Endometrium (tissue), 2 donors: ENCODE data around the gene PITPNB.

Experiments
- FAIRE-seq: peaks from 2 replicates; lab custom pipeline; 2012; peaks lifted over from hg19 to GRCh38; lab: Jason Lieb, UNC
- donor health status: control.
- donor health status: control.

Gene PITPNB

DNA sequence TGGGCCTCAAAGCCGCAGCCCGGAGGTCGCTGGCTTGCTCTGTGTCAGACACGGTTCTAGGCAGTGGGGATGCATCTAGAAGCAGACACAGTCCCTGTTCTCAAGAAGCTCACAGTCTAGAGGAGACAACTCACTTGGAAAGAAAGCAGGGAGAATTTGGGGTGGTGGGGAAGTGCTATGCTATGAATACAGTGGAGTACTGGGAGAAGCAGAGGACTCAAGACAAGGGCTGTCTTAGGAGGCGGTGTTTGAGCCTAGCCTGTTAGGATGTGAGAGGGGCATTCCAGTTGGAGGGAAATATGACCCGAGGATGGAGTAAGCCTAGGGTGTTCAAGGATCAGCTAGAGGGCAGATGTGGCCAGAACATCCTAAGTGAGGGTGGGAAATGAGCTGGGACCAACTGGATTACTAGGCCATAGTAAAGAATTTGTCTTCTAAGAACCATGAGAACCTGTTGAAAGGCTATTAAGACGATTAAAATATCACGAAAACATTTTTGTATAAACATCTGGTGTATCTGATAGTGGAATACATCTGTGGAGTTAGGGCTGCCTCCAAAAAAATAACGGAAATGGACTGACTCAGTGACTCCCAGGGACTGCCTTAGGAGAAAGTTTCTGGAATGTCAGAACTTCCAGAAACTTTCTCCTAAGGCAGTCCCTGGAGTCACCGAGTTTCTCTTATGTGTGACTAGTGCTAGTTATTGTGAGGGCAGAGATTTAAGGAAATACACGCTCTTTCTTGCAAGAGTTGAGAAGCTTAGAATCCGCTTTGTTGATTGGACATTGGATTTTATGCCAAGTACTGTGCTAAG is 1.1 kb upstream of the PITPNB start:
- no peak for FAIRE-seq

DNA sequence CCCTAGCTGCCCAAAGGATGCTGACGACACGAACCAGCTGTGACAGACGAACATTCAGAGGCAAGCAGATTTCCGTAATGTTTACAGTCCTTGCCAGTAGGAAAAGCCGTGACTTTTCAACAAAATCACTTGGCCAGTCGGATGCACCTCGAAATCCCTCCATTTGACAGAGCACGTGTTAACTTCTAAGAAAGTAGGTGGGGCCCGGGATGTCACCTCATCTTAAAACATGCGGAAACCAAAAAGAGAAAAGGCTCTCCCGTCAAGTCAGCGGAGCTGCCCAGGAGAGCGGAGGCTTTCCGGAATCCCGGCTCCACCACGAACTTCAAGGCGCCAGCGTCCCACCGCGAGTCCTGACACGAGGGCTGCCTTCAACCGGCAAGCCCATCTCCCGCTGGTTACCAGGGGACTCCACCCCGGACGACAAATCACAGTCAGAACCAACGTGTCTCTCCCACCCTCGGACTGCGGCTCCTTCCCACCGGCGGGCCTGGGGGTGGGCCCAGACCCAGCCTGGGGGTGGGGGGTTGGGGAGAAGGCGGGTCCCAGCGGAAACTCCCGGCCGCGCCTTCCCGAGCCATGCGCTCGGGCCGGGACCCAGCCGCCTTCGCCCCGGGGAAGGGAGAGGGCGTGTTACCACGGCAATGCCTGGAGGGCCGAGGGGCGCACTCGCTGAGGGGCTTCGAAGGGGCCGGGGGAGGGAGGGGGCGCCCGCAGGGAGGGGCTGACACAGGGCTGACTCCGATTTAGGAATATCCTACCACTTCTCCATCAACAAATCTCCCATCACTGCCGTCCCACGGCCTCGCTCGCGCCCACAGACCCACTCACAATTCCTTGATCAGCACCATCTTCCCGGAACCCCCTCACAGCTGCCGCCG is 475 bp downstream of the PITPNB start:
- FAIRE-seq, result no peak

DNA sequence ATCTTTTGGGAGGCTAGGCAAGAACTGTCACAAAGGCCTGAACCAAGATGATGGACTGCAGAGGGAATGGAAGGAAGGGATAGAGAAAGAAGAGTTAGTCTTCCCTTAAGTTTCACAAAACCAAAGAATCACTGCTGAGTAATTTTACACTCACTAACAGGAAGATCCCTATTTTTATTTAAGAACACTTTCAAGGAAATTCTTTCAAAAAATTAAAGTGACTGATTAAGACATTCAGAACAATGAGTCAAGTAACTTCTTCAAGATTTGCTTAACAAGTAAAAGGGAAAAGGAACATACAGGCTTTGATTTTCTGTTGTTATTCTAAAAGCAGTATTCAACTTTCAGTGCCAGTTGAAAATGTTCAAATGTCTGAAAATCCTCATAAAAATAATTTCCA is 3.1 kb downstream of the PITPNB start:
- FAIRE-seq, result no peak

DNA sequence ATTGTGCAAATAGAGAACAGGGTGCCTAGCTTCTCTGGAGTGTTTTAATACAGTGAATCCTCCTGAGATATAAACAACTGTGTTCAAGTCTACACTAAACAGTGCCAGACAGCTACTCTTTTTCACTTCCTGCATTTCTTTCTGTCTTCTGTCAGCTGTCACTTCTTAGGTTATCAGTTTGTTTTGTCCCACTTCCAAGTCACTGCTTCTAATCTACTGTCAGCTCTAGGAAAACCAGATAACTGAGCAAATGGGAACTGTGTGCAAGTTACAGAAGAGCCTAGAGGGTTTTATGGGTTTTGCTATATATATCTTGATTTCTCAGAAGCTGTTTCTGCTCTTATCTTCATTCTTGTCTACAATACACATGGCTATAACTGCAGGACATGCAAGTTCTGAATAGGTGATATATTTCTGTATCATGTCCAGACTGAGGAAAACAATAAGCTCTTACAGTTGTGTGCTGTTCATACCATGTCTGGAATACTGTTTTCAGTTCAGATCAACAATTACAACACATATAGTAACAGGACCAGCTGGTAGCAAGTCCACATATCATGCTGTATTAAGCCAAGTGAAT is 5.8 kb downstream of the PITPNB start:
- FAIRE-seq, result no peak

DNA sequence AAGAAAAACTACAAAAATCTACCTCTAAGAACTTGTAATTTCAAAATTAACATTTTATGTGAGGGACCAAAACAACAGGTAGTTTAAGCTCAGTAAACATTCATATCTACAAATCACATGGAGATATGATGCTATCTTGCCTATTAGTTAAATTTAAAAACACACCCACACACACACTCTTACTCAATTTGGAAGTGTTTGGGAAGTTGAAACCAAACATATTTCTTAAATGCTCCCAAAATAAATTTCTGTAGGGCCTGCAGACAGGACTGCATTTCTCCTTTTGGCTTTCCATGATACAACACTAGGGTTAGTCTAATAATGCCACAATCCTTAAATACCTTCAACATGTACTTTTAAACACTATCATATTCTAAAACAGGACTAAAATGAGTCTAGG is 7.0 kb downstream of the PITPNB start:
- FAIRE-seq, result no peak

DNA sequence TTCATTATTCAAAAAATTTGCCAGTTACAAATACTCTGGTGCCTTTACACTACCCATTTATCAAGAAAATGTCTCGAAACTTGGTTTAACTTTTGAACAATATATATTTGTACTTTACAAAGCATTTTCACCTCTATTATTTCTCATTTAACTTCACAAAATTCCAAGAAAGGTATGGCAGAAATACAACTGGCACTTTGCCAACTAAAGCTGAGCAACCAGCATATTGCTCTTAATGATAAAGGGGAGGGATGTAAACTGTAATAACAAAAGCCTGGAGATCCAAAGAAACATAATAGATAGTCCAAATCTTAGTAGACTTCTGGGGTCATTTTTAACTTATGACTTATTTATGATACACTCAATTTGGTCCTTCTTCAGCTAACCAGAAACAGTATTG is 7.7 kb downstream of the PITPNB start:
- no peak for FAIRE-seq

DNA sequence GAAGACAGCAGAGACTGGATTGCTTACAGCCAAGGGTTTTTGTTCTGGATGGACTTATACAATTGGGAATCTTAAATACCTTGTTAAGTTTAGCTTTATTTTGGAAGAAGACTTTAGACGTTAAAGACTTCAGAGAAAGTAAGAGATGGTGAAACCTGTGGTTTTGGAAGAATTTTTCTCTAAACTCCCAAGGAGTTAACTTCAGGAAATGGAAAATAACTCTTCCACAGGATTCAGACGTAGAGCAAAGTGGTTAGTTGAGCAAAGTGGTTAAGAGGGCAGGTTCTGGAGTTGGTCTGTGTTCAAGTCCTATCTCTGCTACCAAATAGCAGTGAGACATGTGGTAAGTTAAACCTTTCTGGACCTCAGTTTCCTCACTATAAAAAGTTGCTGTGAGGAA is 12.8 kb downstream of the PITPNB start:
- FAIRE-seq, result no peak

DNA sequence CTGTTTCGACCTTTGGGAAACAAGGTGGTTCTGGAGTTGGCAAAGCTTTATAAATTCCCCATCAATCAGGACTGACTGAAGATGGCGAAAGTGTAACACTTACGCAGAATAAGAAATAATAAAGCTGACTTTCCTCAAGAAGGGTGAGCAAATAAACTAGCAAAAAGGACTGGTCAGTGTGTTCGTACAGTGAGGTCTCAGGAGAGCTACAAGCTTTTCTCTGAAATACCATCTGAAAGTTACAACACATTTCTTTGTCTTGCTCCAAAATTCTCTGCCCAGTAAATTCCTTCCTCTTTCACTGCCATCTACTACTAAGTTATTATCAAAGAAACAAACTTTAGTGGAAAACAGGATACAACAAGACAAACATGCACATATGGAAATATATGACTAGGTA is 13.4 kb downstream of the PITPNB start:
- FAIRE-seq, result no peak

DNA sequence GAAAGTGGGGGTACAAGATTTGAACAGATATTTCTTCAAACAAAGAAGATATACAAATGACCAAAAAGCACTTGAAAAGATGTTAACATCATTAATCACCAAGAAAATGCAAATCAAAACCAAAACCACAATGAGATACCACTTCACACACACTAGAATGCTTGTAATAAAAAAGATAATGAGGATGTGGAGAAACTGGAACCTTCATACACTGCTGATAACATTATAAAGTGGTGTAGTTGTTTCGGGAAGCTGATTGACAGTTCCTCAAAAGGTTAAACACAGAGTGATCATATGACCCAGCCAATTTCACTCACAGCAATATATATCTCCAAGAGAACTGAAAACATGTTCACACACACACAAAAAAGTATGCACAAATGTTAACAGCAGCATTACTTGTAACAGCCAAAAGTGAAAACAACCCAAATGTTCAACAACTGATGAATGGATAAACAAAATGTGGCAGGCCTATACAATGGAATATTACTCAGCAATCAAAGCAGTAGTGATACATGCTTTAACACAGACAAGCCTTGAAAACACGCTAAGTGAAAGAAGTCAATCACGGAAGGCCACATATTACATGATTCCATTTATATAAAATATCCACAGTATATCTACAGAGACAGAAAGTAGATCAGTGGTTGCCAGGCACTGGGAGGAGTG is 15.1 kb downstream of the PITPNB start:
- no peak for FAIRE-seq

DNA sequence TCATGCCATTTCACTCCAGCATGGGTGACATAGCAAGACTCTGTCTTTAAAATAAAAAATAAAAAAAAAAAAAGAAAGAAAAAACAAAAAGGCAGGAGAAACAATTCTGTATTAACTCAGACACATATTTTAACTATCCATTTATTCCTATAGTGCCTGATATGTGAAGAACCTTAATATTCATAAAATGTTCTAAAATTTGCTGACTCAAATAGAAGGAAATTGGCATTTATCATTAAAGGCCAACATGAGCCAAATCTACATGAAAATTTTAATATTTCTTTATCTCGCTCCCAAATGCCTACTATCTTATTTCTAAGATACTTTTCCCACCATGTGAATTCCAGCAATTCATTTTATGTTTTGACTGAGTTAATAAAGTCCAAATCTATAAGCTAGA is 18.9 kb downstream of the PITPNB start:
- no peak for FAIRE-seq

DNA sequence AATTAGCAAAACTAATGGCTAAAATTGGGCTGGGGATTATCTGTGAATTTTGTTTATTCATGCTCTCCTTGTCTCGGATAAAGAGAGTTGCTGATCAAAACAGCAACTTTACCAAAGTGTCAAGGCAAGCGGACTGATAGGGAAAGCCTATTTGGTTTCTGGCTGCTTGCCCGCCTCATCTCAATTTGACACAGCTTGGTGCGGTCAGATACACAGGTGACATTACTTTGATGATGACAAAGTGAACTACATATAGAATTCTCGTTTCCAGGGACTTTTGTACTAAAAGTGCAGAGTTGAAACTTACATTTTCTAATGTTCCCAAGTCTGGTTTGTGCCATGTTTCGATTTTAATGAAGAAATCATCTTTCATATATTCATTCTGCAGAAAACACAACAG is 22.8 kb downstream of the PITPNB start:
- FAIRE-seq, result no peak

DNA sequence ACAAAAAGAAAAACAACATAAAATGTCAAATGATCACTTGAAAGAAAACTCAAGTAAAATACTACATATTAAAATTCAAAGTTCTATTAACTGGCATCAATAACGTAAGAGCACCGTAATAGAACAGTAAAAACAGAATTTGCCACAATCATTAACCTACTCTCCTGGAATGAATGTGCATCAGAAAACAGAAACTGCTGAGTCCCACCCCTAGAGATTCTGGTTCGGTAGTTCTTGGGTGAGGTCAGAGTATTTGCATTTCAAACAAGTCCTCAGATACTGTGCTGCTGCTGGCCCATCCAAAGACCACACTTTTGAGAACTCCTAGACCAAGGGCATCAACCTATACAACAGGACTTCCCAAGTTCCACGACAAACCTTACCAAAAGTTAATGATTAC is 23.5 kb downstream of the PITPNB start:
- FAIRE-seq, result no peak

DNA sequence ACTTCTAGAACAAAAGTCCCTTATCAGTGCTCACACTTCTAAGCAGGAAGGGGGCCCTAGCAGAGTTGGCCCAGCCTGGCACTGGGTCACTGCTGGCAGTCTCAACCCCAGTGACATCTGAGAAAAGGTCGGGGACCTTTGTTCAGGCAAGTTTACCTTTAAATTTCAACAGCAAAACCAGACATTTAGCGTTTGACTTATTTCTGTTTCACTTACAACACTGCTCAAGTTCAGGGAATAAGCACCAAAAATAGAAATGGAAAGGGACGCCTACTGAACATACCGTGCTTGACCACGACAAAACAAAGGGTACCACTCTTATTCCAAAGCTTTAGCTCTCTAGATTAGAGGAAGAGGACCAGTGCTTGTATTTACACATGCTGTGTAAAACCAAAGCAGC is 26.2 kb downstream of the PITPNB start:
- no peak for FAIRE-seq

DNA sequence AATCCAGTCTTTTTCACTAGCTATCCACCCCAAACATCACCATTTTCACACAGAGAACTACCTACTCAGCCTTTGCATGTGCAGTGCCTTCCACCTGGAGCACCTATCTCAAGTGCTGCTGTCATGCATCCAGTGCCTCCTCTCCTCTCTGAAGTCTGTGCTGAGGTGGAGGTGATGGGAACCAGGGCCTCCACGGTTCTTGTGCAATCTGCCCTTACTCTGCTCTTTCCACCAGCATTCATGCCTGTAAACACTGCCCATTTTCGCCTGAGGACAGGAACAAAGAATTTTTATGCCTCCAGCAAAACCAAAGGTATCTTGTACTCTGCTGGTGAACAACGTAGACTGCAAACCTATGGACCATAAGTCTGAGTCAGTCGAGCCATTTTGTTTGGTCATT is 27.0 kb downstream of the PITPNB start:
- FAIRE-seq, result no peak

DNA sequence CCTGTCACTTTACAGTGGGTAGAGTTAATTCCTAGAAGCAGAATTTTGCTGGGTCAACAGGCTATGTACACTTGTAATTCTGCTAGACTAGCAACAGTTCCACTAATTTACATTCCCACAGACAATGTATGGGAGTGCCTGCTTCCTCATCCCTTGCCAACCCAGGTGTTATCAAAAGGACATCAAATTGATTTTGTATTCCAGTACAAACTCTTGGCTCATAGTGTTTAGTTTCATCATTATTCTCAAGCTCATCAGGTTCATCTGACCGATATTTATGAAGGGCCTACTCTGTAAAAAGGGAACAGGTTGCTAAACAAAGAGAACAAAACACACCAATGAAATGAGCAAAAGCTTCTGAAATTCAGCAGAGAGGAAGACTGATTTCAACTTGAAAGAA is 30.7 kb downstream of the PITPNB start:
- no peak for FAIRE-seq

DNA sequence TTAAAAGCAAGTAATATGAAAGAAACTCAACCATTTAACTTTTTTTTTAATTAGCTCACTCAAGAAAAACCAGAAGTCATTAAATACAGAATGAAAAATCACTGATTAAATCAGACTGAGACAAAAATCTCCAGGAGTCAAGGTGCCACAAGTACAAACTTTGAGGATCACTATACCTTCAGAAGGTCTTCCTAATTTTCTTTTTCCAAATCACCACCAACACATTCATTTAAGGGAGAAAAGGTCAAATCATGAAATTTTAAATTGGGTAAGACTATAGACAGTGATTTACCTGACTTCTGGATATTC is 32.3 kb downstream of the PITPNB start:
- no peak for FAIRE-seq

DNA sequence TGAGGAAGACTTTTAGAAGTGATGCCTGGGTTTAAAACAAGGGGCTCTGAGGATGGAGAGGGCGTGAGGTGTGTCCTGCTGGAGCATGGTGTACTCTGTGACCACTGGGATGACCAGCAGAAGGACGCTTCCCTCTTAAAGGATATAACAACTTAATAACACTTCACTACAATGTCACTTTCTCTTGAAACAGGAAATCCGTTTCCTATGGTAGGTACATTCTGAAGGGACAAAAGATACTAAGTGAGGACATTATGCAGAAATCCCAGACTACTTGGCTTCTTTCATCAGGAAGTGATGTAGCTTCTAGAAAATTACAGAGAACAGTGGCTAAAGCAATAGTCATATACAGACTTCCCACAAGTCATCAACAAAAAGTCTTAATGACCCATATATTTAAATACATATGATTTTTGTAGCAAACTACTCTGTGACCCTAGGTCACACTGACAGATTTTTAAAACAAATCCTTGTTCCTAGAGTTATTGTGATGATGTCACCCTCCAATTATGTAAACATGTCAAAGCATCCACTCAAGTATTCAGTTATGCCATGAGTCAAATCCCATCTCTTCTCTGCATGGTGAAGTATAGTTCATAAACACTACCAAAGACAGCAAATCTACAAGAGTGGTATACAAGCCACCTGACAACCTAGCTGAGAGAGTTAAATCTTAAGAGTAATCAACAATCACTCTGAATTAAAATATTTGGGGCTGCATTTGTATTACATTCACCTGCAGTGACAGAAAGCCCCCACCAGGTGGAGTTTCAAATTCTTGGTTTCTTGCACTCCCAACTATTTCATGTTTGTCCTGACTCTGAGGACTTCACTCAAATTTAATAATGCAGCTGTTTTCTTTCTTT is 32.8 kb downstream of the PITPNB start:
- FAIRE-seq, result peak; percentile 90

DNA sequence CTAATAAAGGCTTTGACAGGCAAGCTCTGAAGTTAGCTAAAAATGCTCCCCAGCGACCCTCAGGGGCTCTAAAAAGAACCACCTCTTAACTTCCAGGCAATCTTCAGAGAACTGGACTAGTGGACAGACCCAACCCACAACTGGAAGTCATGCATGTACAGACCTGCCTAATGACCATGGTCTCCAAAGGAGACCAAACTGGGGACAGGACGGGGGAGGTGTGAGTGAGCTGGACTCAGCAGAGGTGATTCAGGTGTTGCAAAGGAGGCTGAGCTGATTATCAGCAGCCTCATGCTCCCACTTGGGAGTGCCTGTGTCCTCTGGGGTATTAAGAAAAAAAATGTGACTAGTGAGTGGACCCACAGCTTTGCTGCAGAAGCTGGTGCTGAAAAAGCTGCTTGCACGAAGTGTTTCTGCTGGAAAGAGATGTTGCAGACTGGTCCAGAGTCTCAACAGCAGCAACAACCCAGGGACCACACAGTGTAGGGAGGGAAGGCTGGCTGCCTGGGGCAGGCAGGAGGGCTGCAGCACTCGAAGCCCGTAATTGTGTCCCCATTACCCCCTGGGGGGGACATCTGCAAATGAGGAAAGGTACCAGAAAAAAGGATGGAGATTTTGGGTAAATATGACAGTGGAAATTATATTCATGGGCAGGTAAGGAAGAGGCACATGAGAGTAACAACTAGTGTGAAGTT is 35.3 kb downstream of the PITPNB start:
- FAIRE-seq, result no peak

DNA sequence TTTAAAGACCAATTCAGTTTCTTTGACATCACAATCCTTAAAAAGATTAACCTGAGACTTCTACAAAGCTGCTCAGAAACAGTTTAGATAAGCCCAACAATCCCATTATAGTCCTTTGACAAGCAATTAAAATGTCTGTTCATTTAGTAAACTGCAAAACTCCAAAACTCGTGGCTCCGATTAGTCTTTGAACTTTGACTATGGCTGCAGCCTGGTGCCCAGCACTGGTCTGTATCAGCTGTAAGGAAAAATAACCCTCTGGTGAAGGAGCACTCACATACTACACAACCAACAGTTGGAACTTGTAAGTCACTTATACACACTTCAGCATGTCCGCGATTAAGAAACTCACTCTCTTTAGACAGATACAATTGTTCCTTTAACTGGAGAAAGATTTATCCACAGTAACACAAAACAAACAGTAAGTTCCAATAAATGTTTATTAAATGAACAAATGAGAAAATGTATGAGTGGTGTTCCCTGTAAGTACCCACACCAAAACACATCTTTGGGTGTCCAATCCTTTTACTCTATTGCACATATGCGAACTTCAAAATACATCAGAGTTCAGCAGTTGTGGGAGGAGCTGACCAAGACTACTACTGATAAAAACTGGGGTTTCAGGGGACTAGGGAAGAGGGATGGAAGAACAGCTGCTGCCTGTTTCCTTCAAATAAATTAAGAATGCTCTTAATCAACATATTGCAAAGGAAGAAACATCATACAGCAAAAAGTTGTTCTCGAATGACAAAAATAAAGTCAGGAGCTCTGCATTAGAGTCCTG is 36.4 kb downstream of the PITPNB start:
- no peak for FAIRE-seq

DNA sequence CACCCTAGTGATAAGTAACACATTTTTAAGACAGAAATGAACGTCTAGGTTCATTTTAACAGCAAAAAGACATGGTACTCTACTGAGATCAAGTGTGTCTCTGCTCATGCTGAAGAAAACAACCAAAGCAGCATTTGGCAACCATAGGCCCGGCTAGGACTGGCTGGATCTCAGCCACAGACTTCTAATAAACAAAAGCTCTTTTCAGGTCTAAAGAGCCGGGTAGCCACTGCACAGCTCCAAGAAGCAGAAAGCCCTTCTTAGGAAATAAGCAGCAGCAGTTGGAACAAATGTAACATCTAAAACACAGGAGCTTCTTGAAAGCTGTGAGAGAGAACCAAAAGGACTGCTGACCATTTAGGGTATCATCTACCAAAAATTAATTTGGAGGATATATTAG is 37.6 kb downstream of the PITPNB start:
- FAIRE-seq, result no peak
